ENCODE results near the gene SLC39A5.
"Not testable (repeated sequence)": the region's sequence is repeated elsewhere in the genome, so short reads cannot be mapped to it uniquely, and the experiment has no call there.

The SLC39A5 gene

GRCh38 chr12:56229916-56230431, at the start of gene SLC39A5:
Gene SLC39A5, plus strand, starts transcription at chr12:56230051. Its CDS starts 1,224 bp downstream, at chr12:56231275.
- DNase-seq, result no peak

- peak; percentile 24 for DNase-seq
These were observed 42.9 kb upstream of the SLC39A5 start for GRCh38 chr12:56186957-56187356.

- peak; percentile 49 for DNase-seq
These were observed 41.6 kb upstream of the SLC39A5 start for GRCh38 chr12:56188131-56188777.

- no peak for DNase-seq
These were observed 41.1 kb upstream of the SLC39A5 start for GRCh38 chr12:56188778-56189098.

GRCh38 chr12:56189099-56189917, 40.5 kb upstream of the SLC39A5 start, which contains the start of gene SMARCC2:
Gene SMARCC2, minus strand, starts transcription at chr12:56189483. Its CDS starts 22 bp downstream, at chr12:56189461.
- peak; percentile 95 for DNase-seq

- DNase-seq, result peak; percentile 94
These were observed 39.7 kb upstream of the SLC39A5 start for GRCh38 chr12:56189918-56190694.

- no peak for DNase-seq
These were observed 39.1 kb upstream of the SLC39A5 start for GRCh38 chr12:56190695-56191155.

GRCh38 chr12:56192582-56192981, 37.3 kb upstream of the SLC39A5 start:
- no peak for DNase-seq

- peak; percentile 96 for DNase-seq
These were observed 36.7 kb upstream of the SLC39A5 start for GRCh38 chr12:56193025-56193578.

GRCh38 chr12:56196818-56197550, 32.9 kb upstream of the SLC39A5 start:
- not testable (repeated sequence) for DNase-seq

GRCh38 chr12:56197921-56198635, 31.8 kb upstream of the SLC39A5 start:
- DNase-seq, result no peak

GRCh38 chr12:56198836-56199235, 31.0 kb upstream of the SLC39A5 start:
- DNase-seq, result no peak

- no peak for DNase-seq
These were observed 27.5 kb upstream of the SLC39A5 start for GRCh38 chr12:56202366-56202765.

GRCh38 chr12:56202838-56203237, 27.0 kb upstream of the SLC39A5 start:
- DNase-seq, result no peak

- no peak for DNase-seq
These were observed 25.6 kb upstream of the SLC39A5 start for GRCh38 chr12:56204275-56204674.

- peak; percentile 79 for DNase-seq
These were observed 24.4 kb upstream of the SLC39A5 start for GRCh38 chr12:56205445-56205844.

- DNase-seq, result peak; percentile 76
These were observed 23.2 kb upstream of the SLC39A5 start for GRCh38 chr12:56206452-56207166.

GRCh38 chr12:56208006-56208405, 21.8 kb upstream of the SLC39A5 start:
- DNase-seq, result no peak

- no peak for DNase-seq
These were observed 17.5 kb upstream of the SLC39A5 start for GRCh38 chr12:56212361-56212760.

GRCh38 chr12:56213878-56214277, 16.0 kb upstream of the SLC39A5 start:
- DNase-seq, result no peak

- no peak for DNase-seq
These were observed 13.4 kb upstream of the SLC39A5 start for GRCh38 chr12:56216461-56216860.

All from hematopoietic multipotent progenitor cell treated with erythropoietin and hydrocortisone succinate and interleukin-3 and kit ligand, for 4 days (in vitro differentiated cells).